Esophagus squamous epithelium (tissue), 5 donors: Measurements from ENCODE around the gene CXorf58. TPM values are rescaled to one million over a fixed set of nuclear protein-coding genes. Genes with fewer than 3 reads are reported as not detected.
"Not testable (repeated sequence)": the region's sequence is repeated elsewhere in the genome, so short reads cannot be mapped to it uniquely, and the experiment has no call there.

Experiments used
- DNase-seq: peaks from one replicate; lab custom pipeline; 2025; lab: John Stamatoyannopoulos, UW
- H3K27ac ChIP-seq, 4 donors: fragments of 200-600 bp; sonication (generic); one replicate each; pipeline ENCODE4 v1.5.1; 2016 to 2019; ENCODE audit warnings: mild to moderate bottlenecking in 1 of 4
- H3K27me3 ChIP-seq, 4 donors: fragments of 200-600 bp; sonication (generic); 1 replicate in 3 of 4; 2 replicates in 1 of 4; pipeline versions ENCODE4 v1.5.1 to v1.6.0; 2017 to 2021; ENCODE audit warnings: antibody characterized with exemption in 1 of 4
- H3K36me3 ChIP-seq, 3 donors: fragments of 200-600 bp; sonication (generic); one replicate each; pipeline ENCODE4 v1.5.1; 2016 to 2019
- H3K4me1 ChIP-seq, 3 donors: fragments of 200-600 bp; sonication (generic); one replicate each; pipeline ENCODE4 v1.5.1; 2017 to 2019
- H3K4me3 ChIP-seq, 4 donors: fragments of 200-600 bp; sonication (generic); 1 replicate in 3 of 4; 2 replicates in 1 of 4; pipeline ENCODE4 v1.5.1; 2016 to 2019; ENCODE audit warnings: mild to moderate bottlenecking in 2 of 4, moderate library complexity in 1 of 4
- H3K9me3 ChIP-seq, 3 donors: fragments of 200-600 bp; sonication (generic); one replicate each; pipeline ENCODE4 v1.5.1; 2016 to 2019
- POLR2A ChIP-seq, 4 donors: fragments of 450-650 bp; IDR thresholded peaks; one replicate each; pipeline ENCODE4 v1.6.1; 2017; ENCODE audit warnings: antibody characterized with exemption in 4 of 4, mild to moderate bottlenecking in 4 of 4, moderate library complexity in 3 of 4
- WGBS, 2 donors: methylation state at CpG; one replicate each; pipeline ENCODE4 v1.1.5; 2018; 5-methylcytosine and 5-hydroxymethylcytosine counted together
- intact Hi-C: fragments of 100-400 bp; cut with DNase I; formaldehyde crosslinking; loops from one replicate; pipeline ENCODE4 v1.15.0; 2022
- total RNA-seq, 4 donors: library from RNA; depleted of rRNA; stranded (reverse); fragments of >200 nt; gene quantifications; one replicate each; pipeline ENCODE4 v1.1.0, GENCODE V29; 2016
- TF ChIP-seq, protein P1 (sequence below), 6 experiments: fragments of 450-650 bp in 4 of 6; fragments of 200-600 bp in 2 of 6; sonication (generic) in 2 of 6; IDR thresholded peaks; one replicate each; pipeline ENCODE4 v1.5.1; 2016 to 2019; ENCODE audit warnings: antibody characterized with exemption in 6 of 6, mild to moderate bottlenecking in 4 of 6, moderate library complexity in 4 of 6
- donor health status: DM: yes; HTN: yes; CAD: no.

CXorf58 gene
- total RNA-seq, 4 donors from 2014 or later, result 0.15 to 0.95 TPM; not detected in 2

DNA sequence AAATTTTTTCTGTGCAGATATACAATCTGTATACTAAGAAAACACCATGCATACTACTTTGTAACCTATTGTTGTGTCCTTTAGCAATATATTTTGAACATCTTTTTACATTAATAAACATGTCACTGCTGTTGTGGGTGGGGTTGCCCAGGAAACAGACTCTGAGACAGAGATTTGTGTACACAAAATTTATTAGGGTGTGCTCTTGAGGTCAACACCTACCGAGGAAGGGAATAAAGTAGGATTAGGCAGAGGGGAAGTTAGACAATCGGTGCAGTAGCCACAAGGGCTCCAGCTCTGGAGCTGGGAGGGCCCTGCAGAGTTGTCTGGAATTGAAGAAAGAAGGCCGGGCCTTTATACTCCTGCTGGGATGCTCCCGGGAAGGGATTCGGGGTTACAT is 56.4 kb downstream of the CXorf58 start:
- no peak for DNase-seq
- Histone ChIP-seq H3K36me3 (no peaks in the 10 kb centered on the region), H3K27ac (no peak overlapping the region), H3K9me3 (no peaks in the 10 kb centered on the region), H3K27me3 (no peaks in the 10 kb centered on the region), H3K4me1 (no peaks in the 10 kb centered on the region), H3K4me3 (no peak overlapping the region)
- WGBS, 2 donors, result 40 to 51% methylated on average over 1 to 5 of the region's 5 CpGs
- intact Hi-C loops, result no loop called here
- TF ChIP-seq, protein P1, sequence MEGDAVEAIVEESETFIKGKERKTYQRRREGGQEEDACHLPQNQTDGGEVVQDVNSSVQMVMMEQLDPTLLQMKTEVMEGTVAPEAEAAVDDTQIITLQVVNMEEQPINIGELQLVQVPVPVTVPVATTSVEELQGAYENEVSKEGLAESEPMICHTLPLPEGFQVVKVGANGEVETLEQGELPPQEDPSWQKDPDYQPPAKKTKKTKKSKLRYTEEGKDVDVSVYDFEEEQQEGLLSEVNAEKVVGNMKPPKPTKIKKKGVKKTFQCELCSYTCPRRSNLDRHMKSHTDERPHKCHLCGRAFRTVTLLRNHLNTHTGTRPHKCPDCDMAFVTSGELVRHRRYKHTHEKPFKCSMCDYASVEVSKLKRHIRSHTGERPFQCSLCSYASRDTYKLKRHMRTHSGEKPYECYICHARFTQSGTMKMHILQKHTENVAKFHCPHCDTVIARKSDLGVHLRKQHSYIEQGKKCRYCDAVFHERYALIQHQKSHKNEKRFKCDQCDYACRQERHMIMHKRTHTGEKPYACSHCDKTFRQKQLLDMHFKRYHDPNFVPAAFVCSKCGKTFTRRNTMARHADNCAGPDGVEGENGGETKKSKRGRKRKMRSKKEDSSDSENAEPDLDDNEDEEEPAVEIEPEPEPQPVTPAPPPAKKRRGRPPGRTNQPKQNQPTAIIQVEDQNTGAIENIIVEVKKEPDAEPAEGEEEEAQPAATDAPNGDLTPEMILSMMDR (IDR thresholded peaks at IDR 0.05), result no peak
- no peak for TF ChIP-seq POLR2A (IDR thresholded peaks at IDR 0.05)

DNA sequence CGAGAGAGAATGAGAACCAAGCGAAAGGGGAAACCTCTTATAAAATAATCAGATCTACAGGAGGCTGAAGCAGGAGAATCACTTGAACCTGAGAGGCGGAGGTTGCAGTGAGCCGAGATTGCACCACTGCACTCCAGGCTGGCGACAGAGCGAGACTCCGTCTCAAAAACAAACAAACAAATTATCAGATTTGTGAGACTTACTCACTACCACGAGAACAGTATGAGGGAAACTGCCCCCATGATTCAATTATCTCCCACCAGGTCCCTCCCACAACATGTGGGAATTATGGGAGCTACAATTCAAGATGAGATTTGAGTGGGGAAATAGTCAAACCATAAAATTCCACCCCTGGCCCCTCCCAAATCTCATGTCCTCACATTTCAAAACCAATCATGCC is 57.8 kb downstream of the CXorf58 start:
- H3K4me1 ChIP-seq, H3K27ac ChIP-seq, H3K4me3 ChIP-seq, H3K9me3 ChIP-seq, intact Hi-C loops, H3K36me3 ChIP-seq, H3K27me3 ChIP-seq, DNase-seq: not testable (repeated sequence)
- 86% methylated on average over 6 to 8 of the region's 8 CpGs for WGBS, 2 donors

DNA sequence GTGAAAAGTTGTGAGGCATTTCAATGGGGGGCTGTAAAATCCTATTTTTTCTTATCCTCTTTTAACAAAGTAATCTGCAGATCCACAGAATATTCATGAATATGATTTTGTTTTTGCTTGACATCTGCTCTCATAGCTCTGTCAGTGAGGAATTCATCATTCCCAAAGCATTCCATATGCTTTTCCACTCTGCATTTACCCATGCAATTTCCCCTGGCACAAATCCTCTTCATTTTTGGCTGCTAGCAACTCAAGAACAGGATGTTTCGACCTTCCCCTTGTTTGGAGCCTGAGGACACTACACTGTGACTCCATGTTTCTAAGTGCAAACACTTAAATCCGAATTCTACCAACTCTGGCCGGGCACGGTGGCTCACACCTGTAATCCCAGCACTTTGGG is 70.7 kb downstream of the CXorf58 start:
- Histone ChIP-seq H3K27me3 (peaks cover 0 to 4% (median 0%) of the 10 kb centered on the region in 4 donors), H3K9me3 (no peaks in the 10 kb centered on the region), H3K4me3 (no peak overlapping the region), H3K4me1 (peaks cover 0 to 6% (median 0%) of the 10 kb centered on the region in 3 donors), H3K36me3 (no peaks in the 10 kb centered on the region), H3K27ac (no peak overlapping the region)
- no peak for DNase-seq
- TF ChIP-seq POLR2A (IDR thresholded peaks at IDR 0.05), result no peak
- TF ChIP-seq, protein P1 (IDR thresholded peaks at IDR 0.05), result no peak
- intact Hi-C loops, result no loop called here
- 72 to 78% methylated on average over 4 of the region's 4 CpGs for WGBS, 2 donors

DNA sequence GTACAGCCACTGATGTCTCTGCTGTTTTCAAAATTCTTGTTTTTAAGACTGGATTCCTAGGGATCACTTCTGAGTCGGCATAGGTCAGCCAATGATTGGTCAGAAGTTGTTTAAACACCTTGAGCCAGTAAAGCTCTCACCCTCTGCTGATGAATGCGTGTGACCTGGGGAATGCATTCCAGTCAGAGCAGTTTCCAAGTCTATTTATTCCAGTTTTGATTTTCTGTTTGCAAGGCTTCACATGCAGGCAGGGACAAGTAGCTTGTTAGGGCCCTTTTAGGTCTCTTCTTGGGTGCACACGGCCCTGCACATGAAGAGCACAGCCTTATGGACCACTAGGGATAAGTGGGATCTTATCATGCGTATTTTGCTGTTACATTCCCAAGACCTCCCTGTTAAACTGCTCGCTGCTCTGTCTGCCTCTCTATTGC is 72.2 kb downstream of the CXorf58 start:
- peaks cover 0 to 4% (median 0%) of the 10 kb centered on the region in 4 donors for H3K27me3 ChIP-seq
- no peak overlapping the region for H3K4me3 ChIP-seq
- no peaks in the 10 kb centered on the region for H3K9me3 ChIP-seq
- peaks cover 0 to 6% (median 0%) of the 10 kb centered on the region in 3 donors for H3K4me1 ChIP-seq
- no peaks in the 10 kb centered on the region for H3K36me3 ChIP-seq
- peak overlapping the region in 2 of 4 donors; percentile 32 to 33 for H3K27ac ChIP-seq
- intact Hi-C loops, result no loop called here
- DNase-seq, result no peak
- 29 to 60% methylated on average over 3 to 5 of the region's 5 CpGs for WGBS, 2 donors
- TF ChIP-seq, protein P1 (IDR thresholded peaks at IDR 0.05), result no peak
- TF ChIP-seq POLR2A (IDR thresholded peaks at IDR 0.05), result no peak

DNA sequence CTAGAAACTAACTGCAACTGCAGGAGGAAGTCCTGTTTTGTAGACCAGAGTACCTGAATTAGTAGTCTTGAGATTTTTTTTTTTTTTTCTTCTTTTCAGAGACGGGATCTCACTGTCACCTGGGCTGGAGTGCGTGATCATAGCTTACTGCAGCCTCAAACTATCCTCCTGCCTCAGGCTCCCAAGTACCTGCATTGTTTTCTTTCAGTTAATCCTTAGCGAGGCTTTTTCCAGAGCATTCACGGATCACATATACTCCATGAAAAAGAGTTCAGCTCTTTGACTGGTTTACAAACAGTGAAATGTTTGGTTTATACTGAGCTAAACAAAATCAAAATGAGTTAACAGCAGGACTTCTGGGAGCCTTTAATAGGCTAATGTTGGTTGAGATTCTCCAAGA is 73.4 kb downstream of the CXorf58 start:
- intact Hi-C loops, result no loop called here
- Histone ChIP-seq H3K27me3 (peaks cover 0 to 4% (median 0%) of the 10 kb centered on the region in 4 donors), H3K9me3 (no peaks in the 10 kb centered on the region), H3K36me3 (no peaks in the 10 kb centered on the region), H3K4me3 (no peak overlapping the region), H3K4me1 (peaks cover 0 to 6% (median 0%) of the 10 kb centered on the region in 3 donors), H3K27ac (no peak overlapping the region)
- 50 to 56% methylated on average over 2 to 4 of the region's 4 CpGs for WGBS, 2 donors
- no peak for DNase-seq
- TF ChIP-seq, protein P1 (IDR thresholded peaks at IDR 0.05), result no peak
- no peak for TF ChIP-seq POLR2A (IDR thresholded peaks at IDR 0.05)

DNA sequence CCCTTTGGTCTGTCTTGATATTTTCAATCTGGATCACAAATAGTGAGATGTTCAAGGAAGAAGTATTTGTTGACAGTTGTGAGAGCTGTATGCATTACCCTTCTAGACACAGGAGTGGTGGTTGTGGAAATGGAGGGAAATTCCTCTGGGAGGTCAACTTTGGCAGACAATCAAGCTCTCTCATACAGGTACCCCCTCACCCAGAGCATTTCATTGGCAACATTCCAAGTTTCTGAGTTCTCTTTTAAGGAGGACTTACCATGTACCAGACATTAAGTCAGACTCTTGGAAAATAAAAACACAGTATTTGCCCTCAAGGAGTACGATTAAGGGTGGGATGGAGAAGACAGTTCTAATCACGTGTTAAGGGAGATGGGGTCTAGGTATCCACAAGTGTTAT is 73.9 kb downstream of the CXorf58 start:
- no peaks in the 10 kb centered on the region for H3K36me3 ChIP-seq
- intact Hi-C loops, result no loop called here
- peaks cover 0 to 6% (median 0%) of the 10 kb centered on the region in 3 donors for H3K4me1 ChIP-seq
- H3K27me3 ChIP-seq, result peaks cover 0 to 4% (median 0%) of the 10 kb centered on the region in 4 donors
- no peak overlapping the region for H3K27ac ChIP-seq
- H3K4me3 ChIP-seq, result no peak overlapping the region
- no peak for TF ChIP-seq POLR2A (IDR thresholded peaks at IDR 0.05)
- TF ChIP-seq, protein P1 (IDR thresholded peaks at IDR 0.05), result no peak
- no peaks in the 10 kb centered on the region for H3K9me3 ChIP-seq
- WGBS, 2 donors, result 79 to 88% methylated on average over 1 to 2 of the region's 2 CpGs
- no peak for DNase-seq
